Sigmoid colon (tissue), 7 donors: ENCODE measurements around the gene USP25. TPM values are rescaled to one million over a fixed set of nuclear protein-coding genes. Genes with fewer than 3 reads are reported as not detected.
A peak's percentile ranks its signal among the peaks of the same experiment; 100 is the strongest.

Experiments
- DNase-seq: peaks from one replicate; pipeline ENCODE4 v3.0.0-alpha.2; 2019
- H3K27ac ChIP-seq, 4 donors: fragments of 200-600 bp; sonication (generic); one replicate each; pipeline ENCODE4 v1.5.1; 2016 to 2019; ENCODE audit warnings: mild to moderate bottlenecking in 1 of 4
- H3K27me3 ChIP-seq, 3 donors: fragments of 200-600 bp; sonication (generic); one replicate each; pipeline ENCODE4 v1.5.1; 2019; ENCODE audit warnings: mild to moderate bottlenecking in 1 of 3
- H3K36me3 ChIP-seq, 4 donors: fragments of 200-600 bp; sonication (generic); one replicate each; pipeline ENCODE4 v1.5.1; 2016 to 2019
- H3K4me1 ChIP-seq, 4 donors: fragments of 200-600 bp; sonication (generic); one replicate each; pipeline ENCODE4 v1.5.1; 2017 to 2019
- H3K4me3 ChIP-seq, 4 donors: fragments of 200-600 bp; sonication (generic); one replicate each; pipeline ENCODE4 v1.5.1; 2017 to 2019; ENCODE audit warnings: mild to moderate bottlenecking in 2 of 4, moderate library complexity in 1 of 4
- H3K9me3 ChIP-seq, 4 donors: fragments of 200-600 bp in 3 of 4; sonication (generic) in 3 of 4; one replicate each; pipeline versions ENCODE4 v1.5.1 to v1.6.1; 2013 to 2019
- EP300 ChIP-seq, 4 donors: sonication (generic); formaldehyde crosslinking; IDR thresholded peaks; one replicate each; pipeline ENCODE4 v1.6.1; 2017; ENCODE audit warnings: antibody characterized with exemption in 4 of 4
- POLR2A ChIP-seq, 2 donors: fragments of 450-650 bp; IDR thresholded peaks; one replicate each; pipeline ENCODE4 v1.6.1; 2016; ENCODE audit warnings: antibody characterized with exemption in 2 of 2, mild to moderate bottlenecking in 2 of 2, moderate library complexity in 2 of 2
- POLR2AphosphoS5 ChIP-seq, 4 donors: sonication (generic); formaldehyde crosslinking; IDR thresholded peaks; one replicate each; pipeline ENCODE4 v1.6.1; 2017; ENCODE audit warnings: antibody characterized with exemption in 4 of 4
- WGBS, 2 donors: extraction: QIAGEN DNeasy Blood & Tissue Kit; methylation state at CpG; one replicate each; pipeline ENCODE4 v1.1.7; 2013; 5-methylcytosine and 5-hydroxymethylcytosine counted together
- intact Hi-C: fragments of 100-400 bp; cut with DNase I; formaldehyde crosslinking; loops from one replicate; pipeline ENCODE4 v1.15.1; 2023
- polyA plus RNA-seq, 3 donors: library from polyadenylated mRNA; stranded (reverse); fragments of 200-250 nt; gene quantifications; one replicate each; pipeline ENCODE4 v1.2.3, GENCODE V29; 2013
- total RNA-seq, 4 donors: library from RNA; depleted of rRNA; stranded (reverse); fragments of >200 nt; gene quantifications; one replicate each; pipeline ENCODE4 v1.1.0, GENCODE V29; 2016
- TF ChIP-seq, protein P1 (sequence below), 4 experiments: fragments of 450-650 bp in 3 of 4; fragments of 200-600 bp in 1 of 4; IDR thresholded peaks; one replicate each; pipeline ENCODE4 v1.5.1; 2016 to 2019; ENCODE audit warnings: antibody characterized with exemption in 4 of 4, mild to moderate bottlenecking in 3 of 4, moderate library complexity in 2 of 4
- donor health status: healthy with polysubstance abuse.
- donor health status: Bipolar disorder and iron deficiency.
- donor health status: healthy.

Gene USP25
- total and polyA plus RNA-seq, 7 donors: 10.2 to 54.0 (median 37.9) TPM

DNA sequence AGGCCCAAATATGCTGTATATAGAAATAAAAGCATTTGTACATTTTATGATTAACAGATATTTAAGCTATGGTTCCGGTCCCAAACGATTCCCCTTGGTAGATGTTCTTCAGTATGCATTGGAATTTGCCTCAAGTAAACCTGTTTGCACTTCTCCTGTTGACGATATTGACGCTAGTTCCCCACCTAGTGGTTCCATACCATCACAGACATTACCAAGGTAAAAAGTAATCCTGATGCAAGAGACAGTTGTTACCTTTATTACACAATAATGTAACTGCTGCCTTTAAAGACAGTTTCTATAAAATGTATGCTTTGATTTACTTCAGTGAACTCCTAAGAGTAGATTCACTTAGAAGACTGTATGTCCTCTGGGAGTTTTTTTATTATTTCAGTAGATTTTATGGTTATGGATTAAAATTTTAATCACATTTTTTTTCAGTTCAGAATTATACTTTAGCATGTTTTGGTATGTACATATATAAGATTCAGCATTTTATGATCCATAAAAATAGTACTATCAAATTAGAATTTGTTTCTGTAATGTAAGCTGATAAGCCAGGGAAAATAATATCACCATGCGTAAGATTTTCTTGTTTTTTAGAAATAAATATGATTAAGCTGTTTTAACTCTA is 96.5 kb downstream of the USP25 start:
- TF ChIP-seq, protein P1, sequence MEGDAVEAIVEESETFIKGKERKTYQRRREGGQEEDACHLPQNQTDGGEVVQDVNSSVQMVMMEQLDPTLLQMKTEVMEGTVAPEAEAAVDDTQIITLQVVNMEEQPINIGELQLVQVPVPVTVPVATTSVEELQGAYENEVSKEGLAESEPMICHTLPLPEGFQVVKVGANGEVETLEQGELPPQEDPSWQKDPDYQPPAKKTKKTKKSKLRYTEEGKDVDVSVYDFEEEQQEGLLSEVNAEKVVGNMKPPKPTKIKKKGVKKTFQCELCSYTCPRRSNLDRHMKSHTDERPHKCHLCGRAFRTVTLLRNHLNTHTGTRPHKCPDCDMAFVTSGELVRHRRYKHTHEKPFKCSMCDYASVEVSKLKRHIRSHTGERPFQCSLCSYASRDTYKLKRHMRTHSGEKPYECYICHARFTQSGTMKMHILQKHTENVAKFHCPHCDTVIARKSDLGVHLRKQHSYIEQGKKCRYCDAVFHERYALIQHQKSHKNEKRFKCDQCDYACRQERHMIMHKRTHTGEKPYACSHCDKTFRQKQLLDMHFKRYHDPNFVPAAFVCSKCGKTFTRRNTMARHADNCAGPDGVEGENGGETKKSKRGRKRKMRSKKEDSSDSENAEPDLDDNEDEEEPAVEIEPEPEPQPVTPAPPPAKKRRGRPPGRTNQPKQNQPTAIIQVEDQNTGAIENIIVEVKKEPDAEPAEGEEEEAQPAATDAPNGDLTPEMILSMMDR (IDR thresholded peaks at IDR 0.05): peak in 3 of 4 experiments; percentile 18 to 43 (median 30)
- TF ChIP-seq EP300 (IDR thresholded peaks at IDR 0.05): no peak
- Histone ChIP-seq H3K4me1 (peaks cover 0 to 15% (median under 1%) of the 10 kb centered on the region in 4 donors), H3K27ac (no peak overlapping the region)

DNA sequence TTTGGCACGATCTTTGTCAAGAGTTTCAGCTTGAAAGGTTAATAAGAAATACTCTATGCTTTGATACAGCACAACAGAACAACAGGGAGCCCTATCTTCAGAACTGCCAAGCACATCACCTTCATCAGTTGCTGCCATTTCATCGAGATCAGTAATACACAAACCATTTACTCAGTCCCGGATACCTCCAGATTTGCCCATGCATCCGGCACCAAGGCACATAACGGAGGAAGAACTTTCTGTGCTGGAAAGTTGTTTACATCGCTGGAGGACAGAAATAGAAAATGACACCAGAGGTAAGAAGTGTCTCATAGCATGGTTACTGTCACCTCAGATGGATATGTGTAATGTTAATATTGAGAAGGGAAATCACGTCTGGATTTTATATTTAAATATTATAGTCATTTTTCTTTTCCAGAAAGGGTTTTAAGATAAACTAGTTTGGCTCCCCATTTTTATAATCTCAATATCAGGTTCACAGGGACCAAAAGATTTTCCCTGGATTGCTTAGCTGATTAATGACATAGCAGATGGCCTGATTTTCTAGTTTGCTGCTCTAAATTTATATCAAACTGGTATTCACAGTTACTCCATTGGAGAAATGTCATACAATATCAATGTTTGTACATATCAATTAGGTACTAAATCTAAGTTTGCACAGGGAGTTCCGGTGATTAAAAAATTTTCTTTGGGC is 97.3 kb downstream of the USP25 start:
- intact Hi-C loops: loop anchor here (5.0 kb wide), 1 partner anchor 95 kb away; no protein-coding TSS in a partner anchor
- Histone ChIP-seq H3K4me3 (no peak overlapping the region), H3K27ac (peak overlapping the region in 2 of 4 donors; percentile 20 to 45)

More for the DNA sequence above, 96.5 kb downstream of the USP25 start:
- Histone ChIP-seq H3K36me3 (peaks cover 0 to 28% (median 3%) of the 10 kb centered on the region in 4 donors), H3K27me3 (no peaks in the 10 kb centered on the region), H3K4me3 (no peak overlapping the region), H3K9me3 (no peaks in the 10 kb centered on the region)
- 31 to 52% methylated on average over 5 of the region's 5 CpGs for WGBS, 2 donors
- intact Hi-C loops: loop anchor here (5.0 kb wide), 1 partner anchor 94 kb away; no protein-coding TSS in a partner anchor
- no peak for DNase-seq

DNA sequence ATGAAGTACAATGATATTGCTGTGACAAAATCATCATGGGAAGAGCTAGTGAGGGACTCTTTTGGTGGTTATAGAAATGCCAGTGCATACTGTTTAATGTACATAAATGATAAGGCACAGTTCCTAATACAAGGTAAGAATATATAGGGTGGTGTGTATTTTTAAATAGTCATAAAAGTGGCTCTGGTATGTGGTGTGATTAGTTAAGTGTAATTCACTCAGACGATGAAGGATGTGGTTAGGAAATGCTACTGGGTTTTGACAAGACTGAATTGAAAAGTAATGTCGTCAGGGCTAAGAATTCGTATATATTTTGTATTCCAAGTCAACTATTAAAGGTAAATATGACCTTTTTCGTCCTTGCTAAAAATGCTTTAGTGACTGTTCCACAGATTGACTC is 101.7 kb downstream of the USP25 start:
- Histone ChIP-seq H3K4me3 (no peak overlapping the region), H3K9me3 (no peaks in the 10 kb centered on the region), H3K27ac (no peak overlapping the region), H3K36me3 (peaks cover 0 to 55% (median 7%) of the 10 kb centered on the region in 4 donors), H3K4me1 (peaks cover 0 to 4% (median 0%) of the 10 kb centered on the region in 4 donors), H3K27me3 (no peaks in the 10 kb centered on the region)
- intact Hi-C loops: no loop called here
- no peak for TF ChIP-seq EP300 (IDR thresholded peaks at IDR 0.05)
- TF ChIP-seq POLR2AphosphoS5 (IDR thresholded peaks at IDR 0.05): no peak
- TF ChIP-seq, protein P1 (IDR thresholded peaks at IDR 0.05): no peak
- TF ChIP-seq POLR2A (IDR thresholded peaks at IDR 0.05): no peak
- WGBS, 2 donors: 81 to 82% methylated on average over 4 of the region's 4 CpGs
- no peak for DNase-seq

More for the DNA sequence above, 97.3 kb downstream of the USP25 start:
- peaks cover 0 to 15% (median 0%) of the 10 kb centered on the region in 4 donors for H3K4me1 ChIP-seq
- no peaks in the 10 kb centered on the region for H3K27me3 ChIP-seq
- TF ChIP-seq, protein P1 (IDR thresholded peaks at IDR 0.05): no peak
- no peak for TF ChIP-seq EP300 (IDR thresholded peaks at IDR 0.05)
- no peak for TF ChIP-seq POLR2A (IDR thresholded peaks at IDR 0.05)
- TF ChIP-seq POLR2AphosphoS5 (IDR thresholded peaks at IDR 0.05): peak in 2 of 4 donors; percentile 16 to 36
- H3K36me3 ChIP-seq: peaks cover 0 to 36% (median 7%) of the 10 kb centered on the region in 4 donors
- 90 to 94% methylated on average over 8 of the region's 8 CpGs for WGBS, 2 donors
- no peaks in the 10 kb centered on the region for H3K9me3 ChIP-seq
- no peak for DNase-seq

DNA sequence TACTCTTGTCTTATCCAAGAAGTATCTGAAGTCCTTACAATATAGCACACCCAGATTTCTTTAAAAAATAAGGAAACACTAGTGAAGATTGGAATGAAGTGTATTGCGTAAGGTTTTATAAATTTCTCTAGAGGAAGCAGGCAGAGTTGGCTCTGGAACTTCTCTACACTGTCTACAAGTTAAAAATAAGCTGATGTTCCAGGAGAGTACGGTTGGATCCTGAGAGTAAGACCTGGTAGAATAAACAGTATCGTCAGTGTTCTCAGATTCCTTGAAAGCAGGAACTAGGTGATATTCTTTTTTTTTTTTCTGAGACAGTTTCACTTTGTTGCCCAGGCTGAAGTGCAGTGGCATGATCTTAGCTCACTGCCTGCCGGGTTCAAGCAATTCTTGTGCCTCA is 107.9 kb downstream of the USP25 start:
- intact Hi-C loops: no loop called here
- Histone ChIP-seq H3K27me3 (no peaks in the 10 kb centered on the region), H3K4me3 (peak overlapping the region in 2 of 4 donors; percentile 13 to 14), H3K36me3 (peaks cover 0 to 24% (median 0%) of the 10 kb centered on the region in 4 donors), H3K9me3 (no peaks in the 10 kb centered on the region), H3K27ac (peak overlapping the region; percentile 53 to 81 (median 70)), H3K4me1 (peaks cover 0 to 25% (median 15%) of the 10 kb centered on the region in 4 donors)
- TF ChIP-seq POLR2A (IDR thresholded peaks at IDR 0.05) (no peak), POLR2AphosphoS5 (IDR thresholded peaks at IDR 0.05) (peak; percentile 40 to 71 (median 70)), EP300 (IDR thresholded peaks at IDR 0.05) (peak in 2 of 4 donors; percentile 46 to 51)
- TF ChIP-seq, protein P1 (IDR thresholded peaks at IDR 0.05): no peak
- no peak for DNase-seq
- WGBS, 2 donors: 11 to 59% methylated on average over 4 of the region's 4 CpGs
